GM21717 (cell line): ENCODE results near the gene SLC6A9.

ENCODE experiments used
- ATAC-seq: cut with Tn5 transposase; IDR thresholded peaks from one replicate; pipeline ENCODE4 v1.9.1; 2021; ENCODE audit warnings: mild to moderate bottlenecking, moderate library complexity; ENCODE audit not compliant: unreplicated experiment

SLC6A9 gene

DNA sequence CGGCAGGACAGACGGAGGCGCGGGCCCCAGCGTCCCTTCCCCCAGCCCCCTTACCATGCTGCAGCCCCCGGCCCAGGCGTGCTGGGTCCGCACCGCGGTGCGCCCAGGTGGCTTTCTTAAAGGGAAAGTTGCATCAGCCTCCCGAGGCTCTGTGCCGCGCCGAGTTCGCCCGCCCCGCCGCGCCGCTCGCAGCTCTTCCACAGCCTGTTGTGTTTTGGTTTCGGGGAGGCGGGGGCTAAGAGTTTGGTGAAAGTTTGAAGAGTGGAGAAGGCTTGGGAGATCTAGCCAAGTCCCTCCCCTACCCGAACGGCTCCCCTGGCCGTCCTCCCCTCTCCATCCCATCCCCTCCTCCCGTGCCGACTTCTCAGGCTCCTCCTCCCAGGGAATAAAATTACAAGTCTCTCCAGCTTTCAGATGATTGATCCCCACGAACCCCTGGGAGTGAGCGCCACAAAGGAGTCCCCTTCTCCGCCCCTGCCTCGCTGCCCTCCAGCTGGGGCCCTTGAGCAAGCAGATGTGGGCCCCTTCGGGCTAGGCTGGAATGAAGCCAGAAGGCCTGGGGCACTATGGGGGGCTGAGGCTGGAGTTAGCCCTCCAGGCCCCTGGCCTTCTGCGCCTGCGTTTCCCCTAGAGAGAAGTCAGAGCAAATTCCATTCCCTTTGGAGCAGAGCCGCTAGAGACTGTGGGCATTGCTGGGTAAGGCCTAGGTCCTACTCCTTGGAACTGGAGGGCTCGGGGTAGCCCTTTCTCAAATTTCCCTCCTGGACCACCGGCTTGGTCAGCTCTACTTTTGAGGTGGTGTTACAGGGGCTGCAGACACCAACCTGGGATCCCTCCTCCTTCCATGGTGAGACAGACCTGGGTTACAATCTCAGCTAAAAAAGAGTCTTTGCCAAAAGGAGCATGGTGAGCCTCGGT lies at the start of gene SLC6A9:
Gene SLC6A9, minus strand, starts transcription at position 211 of the 918 bp plus-strand sequence. CDS start 7,185 bp downstream, outside the sequence.
- ATAC-seq = no peak

DNA sequence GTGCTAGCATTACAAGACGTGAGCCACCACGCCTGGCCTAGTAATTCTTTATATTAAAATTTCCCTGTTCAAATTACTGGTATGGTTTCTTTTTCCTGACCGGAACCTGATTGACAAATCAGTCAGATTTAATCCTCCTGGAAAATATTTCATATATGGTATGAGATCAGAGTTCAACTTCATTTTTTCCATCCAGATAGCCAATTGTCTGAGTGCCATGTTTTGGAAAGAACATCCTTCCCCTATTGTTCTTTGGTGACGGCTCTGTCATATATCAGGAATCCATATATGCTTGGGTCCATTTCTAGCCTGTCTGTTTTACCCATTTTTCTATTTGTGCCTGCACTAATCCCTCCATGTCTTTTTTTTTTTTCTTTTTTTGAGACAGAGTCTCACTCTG lies 48.3 kb upstream of the SLC6A9 start:
- no peak for ATAC-seq

DNA sequence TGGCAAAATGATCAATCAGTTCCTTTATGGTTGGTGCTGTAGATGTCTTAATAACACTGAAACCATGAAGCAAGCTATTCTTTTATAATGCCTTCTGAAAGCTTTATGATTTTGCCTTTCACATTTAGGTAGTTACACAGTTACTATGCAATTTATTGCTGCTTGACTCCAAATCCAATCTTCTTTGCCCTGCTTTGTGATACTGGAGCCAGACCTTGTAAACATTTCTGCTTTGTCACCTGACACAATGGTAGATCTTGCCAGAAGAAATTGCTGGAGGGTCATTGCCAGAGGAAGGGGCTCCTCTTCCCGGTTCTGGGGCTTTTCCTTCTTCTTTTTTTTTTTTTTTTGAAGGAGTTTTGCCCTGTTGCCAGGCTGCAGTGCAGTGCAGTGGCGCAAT lies 46.8 kb upstream of the SLC6A9 start:
- ATAC-seq = no peak

DNA sequence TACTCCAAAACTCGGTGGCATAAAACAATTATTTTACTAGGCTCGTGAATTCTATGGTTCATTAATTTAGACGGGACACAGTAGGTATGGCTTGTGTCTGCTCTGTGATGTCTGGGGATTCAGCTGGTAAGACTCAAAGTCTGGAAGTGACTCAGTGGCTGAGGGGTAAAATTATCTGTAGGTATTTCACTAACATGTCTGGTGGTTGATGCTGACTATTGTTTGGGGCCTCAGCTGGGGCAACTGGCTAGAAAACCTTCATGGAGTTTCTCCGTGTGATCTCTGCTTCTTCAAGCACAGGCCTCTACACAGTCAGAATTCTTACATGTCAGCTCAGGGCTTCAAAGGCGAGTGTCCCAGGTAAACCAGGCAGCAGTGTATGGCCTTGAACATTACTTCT lies 46.2 kb upstream of the SLC6A9 start:
- no peak for ATAC-seq

DNA sequence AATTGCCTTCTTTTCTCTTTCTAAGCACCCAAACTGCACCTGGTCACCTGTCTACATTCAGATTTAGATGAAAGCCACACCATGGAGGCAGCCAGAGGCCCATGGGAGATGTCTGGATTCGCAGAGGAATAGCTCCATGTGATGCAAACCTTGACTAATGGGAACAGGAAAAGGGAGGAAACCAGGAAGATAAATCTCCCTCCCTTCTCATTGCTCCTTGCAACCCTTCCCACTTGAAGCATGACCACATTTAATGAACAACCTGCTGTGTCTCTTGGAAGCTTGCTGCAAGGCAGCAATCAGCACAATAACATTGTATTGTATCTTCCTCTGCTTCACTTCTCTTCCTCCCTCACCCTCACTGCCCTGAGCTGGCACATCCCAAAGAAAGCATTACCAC lies 44.8 kb upstream of the SLC6A9 start:
- no peak for ATAC-seq

DNA sequence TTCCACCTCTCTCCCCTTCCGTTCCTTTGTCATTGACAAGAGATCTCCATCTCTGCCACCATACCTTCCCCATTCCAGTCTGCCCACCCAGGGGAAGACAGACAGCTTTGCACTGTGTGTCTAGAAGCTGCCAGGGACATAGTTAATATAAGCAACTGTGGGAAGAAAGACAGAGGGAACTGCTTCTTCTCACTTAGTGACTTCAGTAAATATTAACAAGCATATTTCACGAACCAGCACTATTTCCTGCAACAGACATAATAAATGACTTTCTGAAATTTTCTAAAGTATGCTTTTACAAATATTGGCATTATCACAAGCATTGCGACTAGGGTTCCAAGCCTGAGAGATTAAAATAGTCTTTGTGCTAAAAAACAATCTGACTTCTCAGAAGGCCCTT lies 43.2 kb upstream of the SLC6A9 start:
- no peak for ATAC-seq

DNA sequence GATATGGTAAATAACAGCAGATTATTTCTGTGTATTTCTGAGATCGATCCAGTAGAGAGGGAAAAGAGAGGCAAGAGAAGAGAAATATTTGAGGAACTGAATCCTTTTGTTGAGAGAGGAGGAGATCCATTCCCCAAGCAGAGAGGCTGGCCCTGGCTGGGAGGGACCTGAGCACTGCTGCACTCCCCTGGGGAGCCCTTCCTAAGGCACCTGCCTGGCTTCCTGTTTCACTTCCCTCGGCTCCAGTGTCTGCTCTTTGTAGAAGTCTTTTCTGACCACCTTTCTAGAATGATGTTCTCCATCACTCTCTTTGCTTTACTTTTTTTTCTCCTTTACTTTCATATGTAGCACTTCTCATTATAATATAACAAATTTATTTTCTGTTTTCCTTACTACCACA lies 42.3 kb upstream of the SLC6A9 start:
- ATAC-seq = no peak

DNA sequence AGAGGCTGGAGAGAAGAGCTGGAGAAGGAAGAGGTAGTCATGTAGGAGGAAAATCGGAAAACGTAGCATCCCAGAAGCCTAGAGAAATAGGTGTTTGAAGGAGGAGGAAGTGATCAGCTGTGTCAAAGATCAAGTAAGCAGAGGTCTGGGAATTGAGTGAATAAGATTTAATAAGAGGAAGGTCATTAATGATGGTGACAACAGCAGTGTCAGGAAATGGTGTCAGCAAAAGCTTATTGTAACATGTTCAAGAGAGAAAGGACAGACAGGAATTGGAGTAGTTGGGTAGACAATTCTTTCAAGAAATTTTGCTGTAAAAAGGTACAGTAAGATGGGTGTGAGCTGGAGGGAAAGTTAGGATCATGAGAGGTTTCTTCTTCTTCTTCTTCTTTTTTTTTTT lies 41.6 kb upstream of the SLC6A9 start:
- no peak for ATAC-seq

DNA sequence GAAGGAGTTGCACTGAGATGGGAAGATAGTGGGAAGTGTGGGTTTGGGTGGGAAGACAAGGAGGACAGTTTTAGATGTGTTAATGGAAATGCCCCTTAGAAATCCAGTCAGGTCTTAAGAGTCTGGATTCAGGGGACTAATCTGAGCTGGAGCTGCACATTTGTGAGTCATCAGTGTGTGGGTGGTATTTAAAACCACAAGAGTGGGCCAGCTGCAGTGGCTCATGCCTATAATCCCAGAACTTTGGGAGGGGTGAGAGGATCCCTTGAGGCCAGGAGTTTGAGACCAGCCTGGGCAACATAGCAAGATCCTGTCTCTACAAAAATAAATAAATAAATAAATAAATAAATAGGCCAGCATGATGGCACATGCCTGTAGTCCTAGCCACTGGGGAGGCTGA lies 40.9 kb upstream of the SLC6A9 start:
- no peak for ATAC-seq

DNA sequence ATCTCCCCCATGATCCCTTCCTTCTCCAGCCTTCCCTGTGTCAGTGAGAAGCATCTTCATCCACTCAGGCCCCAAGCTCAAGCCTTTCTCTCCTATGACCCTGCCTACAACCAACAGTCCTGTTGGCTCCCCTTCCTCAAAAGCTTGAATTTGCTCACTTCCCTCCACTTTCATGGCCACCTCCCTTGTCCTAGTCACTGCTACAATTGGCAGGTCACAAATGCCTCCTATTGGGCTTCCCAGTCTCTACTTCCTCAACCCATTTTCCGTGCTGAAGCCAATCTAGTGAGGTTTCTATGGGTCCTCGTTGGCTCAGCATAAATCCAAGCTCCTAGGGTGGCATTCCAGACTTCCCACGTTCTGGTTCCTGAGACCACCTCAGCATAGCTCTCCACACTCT lies 40.2 kb upstream of the SLC6A9 start:
- no peak for ATAC-seq

DNA sequence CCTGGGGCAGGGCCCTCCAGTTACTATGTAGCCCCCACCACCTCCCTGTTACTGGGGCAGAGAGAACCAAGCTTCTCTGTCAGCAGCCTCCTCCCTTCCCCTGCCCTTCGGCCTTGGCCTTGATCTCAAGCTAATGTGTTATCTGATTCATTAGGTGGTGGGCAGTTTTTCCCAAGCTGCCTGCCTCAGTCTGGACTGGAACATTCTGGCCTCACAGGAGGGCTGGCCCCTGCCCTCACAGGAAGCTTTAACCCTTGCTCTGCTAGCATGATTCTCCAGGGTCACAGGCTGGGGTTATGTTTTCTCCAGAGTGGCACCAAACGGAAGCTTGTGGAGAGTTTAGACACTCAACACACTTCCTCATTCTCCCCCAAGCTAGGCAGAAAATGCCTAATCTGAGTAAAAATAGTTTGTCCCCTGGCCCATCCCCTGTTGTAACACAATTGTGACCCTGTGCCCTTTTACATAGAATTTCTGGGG lies 37.2 kb upstream of the SLC6A9 start:
- no peak for ATAC-seq

DNA sequence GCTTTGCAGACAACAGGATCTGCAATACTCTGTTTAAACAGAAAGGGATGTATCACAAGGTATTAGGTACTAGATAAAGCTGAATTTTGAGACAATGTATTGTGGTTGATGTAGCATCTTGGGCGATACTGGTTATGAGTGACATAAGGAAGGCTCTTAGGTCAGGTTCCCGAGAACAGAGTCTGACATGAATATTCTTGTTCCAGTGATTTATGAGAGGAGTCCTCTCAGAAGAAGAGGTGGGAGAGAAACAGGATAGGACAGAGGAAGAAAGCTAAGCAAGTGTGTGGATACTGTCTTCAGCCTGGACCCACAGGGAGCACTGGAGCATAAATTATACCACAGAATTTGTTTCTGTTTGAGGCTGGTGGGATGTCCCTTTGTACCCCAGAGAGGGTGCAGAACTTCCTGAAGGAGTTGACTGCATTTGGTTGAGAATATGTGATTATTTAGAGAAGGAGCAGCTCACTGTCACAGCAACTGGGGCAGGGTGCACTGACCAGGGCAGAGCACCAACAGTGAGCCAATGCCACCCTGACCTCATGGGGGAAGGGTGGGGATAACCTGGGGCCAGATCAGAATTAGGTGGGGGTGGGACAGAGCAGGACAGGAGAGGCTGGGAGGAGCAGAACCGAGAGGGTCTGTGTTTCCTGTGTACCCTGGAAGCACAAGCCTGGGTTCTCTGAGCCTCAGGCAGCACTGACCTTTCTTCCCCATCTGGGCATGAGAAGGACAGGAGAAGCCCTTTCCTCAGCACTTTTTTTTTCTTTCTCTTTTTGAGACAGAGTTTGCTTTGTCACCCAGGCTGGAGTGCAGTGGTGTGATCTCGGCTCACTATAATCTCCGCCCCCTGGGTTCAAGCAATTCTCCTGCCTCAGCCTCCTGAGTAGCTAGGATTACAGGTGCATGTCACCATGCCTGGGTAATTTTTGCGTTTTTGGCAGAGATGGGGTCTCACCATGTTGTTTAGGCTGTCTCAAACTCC lies 36.3 kb upstream of the SLC6A9 start:
- ATAC-seq = no peak

DNA sequence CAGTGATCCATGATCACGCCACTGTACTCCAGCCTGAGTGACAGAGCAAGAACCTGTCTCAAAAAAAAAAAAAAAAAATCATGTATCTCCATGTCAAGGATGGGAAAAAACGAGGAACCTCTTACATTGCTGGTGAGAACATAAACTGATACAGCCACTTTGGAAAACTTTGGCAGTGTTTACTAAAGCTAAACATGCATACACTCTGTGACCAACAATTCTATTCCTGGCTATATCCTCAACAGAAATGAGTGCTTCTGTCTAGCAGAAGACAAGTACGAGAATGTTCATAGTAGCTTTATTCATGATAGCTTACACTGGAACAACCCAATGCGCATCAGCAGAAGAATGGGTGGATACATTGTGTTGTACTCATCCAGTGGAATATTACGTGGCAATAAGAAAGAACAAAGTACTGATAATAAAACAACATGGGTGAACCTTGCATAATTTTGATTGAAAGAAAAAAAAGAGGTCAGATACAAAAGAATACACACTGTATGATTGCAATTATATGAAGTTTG lies 31.5 kb upstream of the SLC6A9 start:
- no peak for ATAC-seq

DNA sequence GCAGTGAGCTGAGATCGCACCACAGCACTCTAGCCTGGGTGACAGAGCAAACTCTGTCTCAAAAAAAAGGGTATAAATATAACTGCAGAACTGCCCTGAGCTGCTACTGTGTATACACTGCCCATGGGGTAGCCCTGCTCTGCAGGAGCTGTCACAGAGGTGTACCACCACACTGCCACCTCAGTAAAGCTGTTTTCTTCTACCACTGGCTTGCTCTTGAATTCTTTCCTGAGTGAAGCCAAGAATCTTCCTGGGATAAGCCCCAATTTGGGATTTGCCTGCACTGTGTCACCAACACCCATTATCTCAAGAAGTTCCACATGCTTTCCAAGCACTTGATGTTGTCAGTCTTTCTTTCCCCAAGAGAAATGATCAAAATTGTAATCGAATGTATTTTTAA lies 30.6 kb upstream of the SLC6A9 start:
- no peak for ATAC-seq

DNA sequence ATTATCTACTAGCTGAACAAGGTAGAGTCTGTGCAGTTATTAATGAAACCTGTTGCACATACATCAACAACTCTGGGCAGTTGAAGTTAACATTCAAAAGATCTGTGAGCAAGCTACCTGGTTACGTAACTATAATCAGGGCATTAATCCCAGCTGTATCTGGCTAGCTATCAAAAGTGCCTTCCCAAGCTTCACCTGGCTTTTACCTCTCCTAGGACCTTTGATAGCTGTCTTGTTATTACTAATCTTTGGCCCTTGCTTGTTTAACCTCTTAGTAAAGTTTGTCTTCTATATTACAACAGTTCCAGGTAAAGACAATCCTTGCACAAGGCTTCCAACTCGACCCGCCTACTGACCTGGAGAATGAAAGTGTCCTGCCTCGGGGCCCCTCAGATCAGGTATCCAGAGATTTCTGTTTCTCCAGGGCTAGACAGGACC lies 29.6 kb upstream of the SLC6A9 start:
- no peak for ATAC-seq

DNA sequence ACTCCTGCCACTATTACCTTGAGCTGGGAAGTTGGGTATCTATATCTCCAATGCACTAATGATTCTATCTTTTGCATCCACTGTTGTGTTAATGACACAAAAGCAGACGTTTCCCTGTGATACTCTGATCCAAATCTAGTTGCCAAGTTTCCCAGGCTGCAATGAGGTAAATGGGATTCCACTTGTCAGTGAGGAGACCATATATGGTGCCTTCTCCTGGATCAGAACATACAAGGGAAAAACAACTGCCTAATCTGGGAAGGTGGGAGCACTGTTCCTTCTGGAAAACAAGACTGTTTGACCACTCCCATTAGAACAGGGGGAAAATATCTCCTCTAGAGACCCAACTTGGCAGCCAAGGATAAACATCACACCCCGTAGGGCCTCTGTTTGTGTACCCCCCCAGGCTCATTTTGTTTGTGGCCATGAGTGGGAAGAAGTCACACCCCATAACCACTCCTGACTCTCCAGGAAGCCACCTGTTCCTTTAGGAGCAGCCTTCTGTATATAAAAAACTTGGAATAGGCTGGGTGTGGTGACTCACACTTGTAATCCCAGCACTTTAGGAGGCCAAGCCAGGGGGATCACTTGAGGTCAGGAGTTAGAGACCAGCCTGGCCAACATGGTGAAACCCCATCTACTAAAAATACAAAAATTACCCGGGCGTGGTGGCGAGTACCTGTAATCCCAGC lies 28.5 kb upstream of the SLC6A9 start:
- ATAC-seq = no peak

DNA sequence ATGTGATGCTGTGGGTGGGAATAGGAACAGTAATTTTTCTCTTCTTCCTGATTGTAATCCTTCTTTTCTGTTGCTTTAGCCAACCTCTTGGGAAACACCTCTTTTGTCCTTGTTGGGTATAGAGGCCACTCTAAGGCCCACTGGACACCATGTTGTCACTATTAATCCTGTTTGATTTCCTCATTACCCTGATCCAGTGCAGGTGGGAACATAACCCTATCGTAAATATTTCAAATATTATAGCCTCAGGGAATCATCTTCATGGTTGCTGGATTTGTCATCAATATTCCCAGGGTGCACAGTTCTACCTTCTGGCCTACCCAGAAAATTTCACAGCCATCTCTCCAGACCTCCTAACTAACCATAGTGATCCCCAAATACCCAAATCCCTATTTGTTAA lies 27.9 kb upstream of the SLC6A9 start:
- ATAC-seq = no peak

DNA sequence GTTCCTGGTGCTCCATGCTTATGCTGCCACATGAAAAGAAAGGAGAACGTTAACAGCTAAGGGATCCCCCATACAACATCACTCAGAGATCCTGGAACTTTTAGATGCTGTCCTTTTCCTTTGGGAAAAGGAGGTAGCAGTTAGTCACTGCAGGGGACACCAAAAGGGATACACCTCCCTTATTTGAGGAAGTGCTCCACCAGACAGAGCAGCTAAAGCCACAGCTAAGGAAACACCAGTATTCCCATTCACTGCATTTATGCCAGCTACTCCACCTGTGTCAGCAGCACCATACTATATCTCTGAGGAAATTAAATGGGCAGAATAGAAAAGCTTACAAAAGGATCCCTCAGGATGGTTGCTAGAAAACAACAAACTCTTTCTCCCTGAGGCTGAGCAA lies 26.0 kb upstream of the SLC6A9 start:
- no peak for ATAC-seq

DNA sequence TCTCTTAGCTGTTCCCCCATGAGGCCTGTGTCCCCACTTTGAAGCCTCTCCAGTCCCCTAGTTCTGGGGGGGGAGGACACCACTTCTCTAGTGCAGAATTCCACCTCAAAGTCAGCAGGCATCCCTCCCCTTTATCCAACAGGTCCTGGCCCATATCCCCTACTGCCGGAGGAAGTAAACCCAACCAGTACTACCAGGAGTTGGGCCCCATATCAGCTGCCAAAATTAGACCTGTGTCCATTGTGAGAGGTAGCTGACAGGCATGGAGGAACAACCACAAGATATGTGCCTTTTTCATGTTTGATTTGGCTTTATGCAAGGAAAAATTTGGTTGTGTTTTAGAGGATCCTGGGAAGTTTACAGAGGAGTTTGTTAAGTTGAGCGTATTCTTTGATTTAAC lies 22.1 kb upstream of the SLC6A9 start:
- no peak for ATAC-seq

DNA sequence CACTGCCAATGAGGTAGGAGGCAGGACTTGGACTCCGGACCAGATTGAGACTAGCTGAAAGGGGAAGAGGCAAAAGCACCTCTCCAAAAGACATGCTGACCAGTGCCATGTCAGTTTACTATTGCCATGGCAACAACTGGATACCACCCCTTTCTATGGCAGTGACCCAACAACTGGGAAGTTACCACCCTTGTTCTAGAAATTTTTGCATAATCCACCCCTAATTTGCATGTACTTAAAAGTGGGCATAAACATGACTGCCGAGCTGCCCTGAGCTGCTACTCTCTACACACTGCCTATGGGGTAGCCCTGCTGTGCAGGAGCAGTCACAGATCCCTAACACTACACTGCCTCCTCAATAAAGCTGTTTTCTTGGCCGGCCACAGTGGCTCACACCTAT lies 19.0 kb upstream of the SLC6A9 start:
- no peak for ATAC-seq

DNA sequence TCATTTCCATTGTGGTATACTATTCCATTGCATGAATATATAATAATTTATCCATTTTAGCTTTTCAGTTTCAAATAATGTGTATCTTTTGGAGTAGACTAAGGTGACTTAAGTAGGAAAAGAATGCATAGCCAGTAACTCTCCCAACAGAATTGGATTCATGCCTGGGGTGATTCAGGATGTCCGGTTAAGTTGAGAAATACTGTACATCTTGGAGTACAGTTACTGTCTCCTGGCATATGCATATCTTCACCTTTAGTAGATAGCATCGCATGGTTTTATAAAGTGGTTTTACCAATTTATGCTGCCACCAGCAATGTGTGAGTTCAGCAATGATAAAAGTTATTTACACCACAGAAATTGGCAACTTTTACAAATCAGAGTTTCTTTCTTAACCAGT lies 18.6 kb upstream of the SLC6A9 start:
- no peak for ATAC-seq
